SK-N-SH treated with all-trans-retinoic acid at 6 μM for 48 hours (cell line): ENCODE data around the gene ADAM33.

Experiments
- ARNTL ChIP-seq: fragments of 450-650 bp; formaldehyde crosslinking; IDR thresholded peaks from 2 replicates; pipeline ENCODE4 v1.5.0; 2020; ENCODE audit warnings: low read depth, mild to moderate bottlenecking, moderate library complexity, borderline replicate concordance
- BACH2 ChIP-seq: fragments of 250-450 bp; sonication (Bioruptor Pico); IDR thresholded peaks from 2 replicates; pipeline ENCODE4 v1.9.0; 2021; ENCODE audit warnings: mild to moderate bottlenecking, borderline replicate concordance
- CSRNP3 ChIP-seq: fragments of 250-450 bp; sonication (Bioruptor Pico); IDR thresholded peaks from 2 replicates; pipeline ENCODE4 v1.5.1; 2021; ENCODE audit warnings: mild to moderate bottlenecking, moderate library complexity
- GLIS3 ChIP-seq: fragments of 250-450 bp; sonication (Bioruptor Pico); IDR thresholded peaks from 2 replicates; pipeline ENCODE4 v1.5.0; 2020; ENCODE audit warnings: mild to moderate bottlenecking, moderate library complexity
- ISL1 ChIP-seq: fragments of 250-450 bp; sonication (Bioruptor Pico); IDR thresholded peaks from 2 replicates; pipeline ENCODE4 v2.1.2; 2022; ENCODE audit warnings: mild to moderate bottlenecking, moderate library complexity
- OSR1 ChIP-seq: fragments of 250-450 bp; sonication (Bioruptor Pico); IDR thresholded peaks from 2 replicates; pipeline ENCODE4 v1.8.0; 2022; ENCODE audit warnings: moderate library complexity, mild to moderate bottlenecking, inconsistent platforms
- PATZ1 ChIP-seq: fragments of 250-450 bp; sonication (Bioruptor Pico); IDR thresholded peaks from 2 replicates; pipeline ENCODE4 v1.8.0; 2020; ENCODE audit warnings: mild to moderate bottlenecking, moderate library complexity, borderline replicate concordance
- PPARA ChIP-seq: fragments of 250-450 bp; sonication (Bioruptor Pico); IDR thresholded peaks from 2 replicates; pipeline ENCODE4 v1.5.0; 2020; ENCODE audit warnings: mild to moderate bottlenecking, borderline replicate concordance
- RARB ChIP-seq: fragments of 250-450 bp; sonication (Bioruptor Pico); IDR thresholded peaks from 2 replicates; pipeline ENCODE4 v1.8.0; 2021; ENCODE audit warnings: mild to moderate bottlenecking, moderate library complexity
- ZC3H10 ChIP-seq: fragments of 250-450 bp; sonication (Bioruptor Pico); IDR thresholded peaks from 2 replicates; pipeline ENCODE4 v1.5.1; 2021; ENCODE audit warnings: mild to moderate bottlenecking, moderate library complexity
- ZFP3 ChIP-seq: fragments of 250-450 bp; sonication (Bioruptor Pico); IDR thresholded peaks from 2 replicates; pipeline ENCODE4 v1.5.0; 2020; ENCODE audit warnings: mild to moderate bottlenecking, moderate library complexity
- ZFP30 ChIP-seq: fragments of 450-650 bp; formaldehyde crosslinking; IDR thresholded peaks from 2 replicates; pipeline ENCODE4 v1.5.0; 2022; ENCODE audit warnings: mild to moderate bottlenecking, moderate library complexity
- ZNF70 ChIP-seq: fragments of 450-650 bp; formaldehyde crosslinking; IDR thresholded peaks from 2 replicates; pipeline ENCODE4 v1.5.0; 2020; ENCODE audit warnings: mild to moderate bottlenecking, moderate library complexity

- TF ChIP-seq ZNF70 (CRISPR knock-in tag) (no peak), PPARA (CRISPR knock-in tag) (no peak), ARNTL (CRISPR knock-in tag) (no peak), BACH2 (no peak), GLIS3 (CRISPR knock-in tag) (no peak), PATZ1 (no peak), OSR1 (CRISPR knock-in tag) (no peak), ZC3H10 (CRISPR knock-in tag) (no peak), RARB (CRISPR knock-in tag) (no peak), ZFP30 (no peak), CSRNP3 (CRISPR knock-in tag) (no peak), ISL1 (no peak), ZFP3 (CRISPR knock-in tag) (no peak)
Observed at GRCh38 chr20:3705491-3705969, 23.7 kb upstream of the ADAM33 start.
